HG02840 (cell line): ENCODE data around the gene SRCAP.
"Not testable (repeated sequence)": the region's sequence is repeated elsewhere in the genome, so short reads cannot be mapped to it uniquely, and the experiment has no call there.

Experiments used
- ATAC-seq: cut with Tn5 transposase; IDR thresholded peaks from one replicate; pipeline ENCODE4 v1.9.1; 2021; ENCODE audit warnings: mild to moderate bottlenecking, moderate library complexity, moderate number of reproducible peaks; ENCODE audit not compliant: unreplicated experiment, low FRiP score

The SRCAP gene

DNA sequence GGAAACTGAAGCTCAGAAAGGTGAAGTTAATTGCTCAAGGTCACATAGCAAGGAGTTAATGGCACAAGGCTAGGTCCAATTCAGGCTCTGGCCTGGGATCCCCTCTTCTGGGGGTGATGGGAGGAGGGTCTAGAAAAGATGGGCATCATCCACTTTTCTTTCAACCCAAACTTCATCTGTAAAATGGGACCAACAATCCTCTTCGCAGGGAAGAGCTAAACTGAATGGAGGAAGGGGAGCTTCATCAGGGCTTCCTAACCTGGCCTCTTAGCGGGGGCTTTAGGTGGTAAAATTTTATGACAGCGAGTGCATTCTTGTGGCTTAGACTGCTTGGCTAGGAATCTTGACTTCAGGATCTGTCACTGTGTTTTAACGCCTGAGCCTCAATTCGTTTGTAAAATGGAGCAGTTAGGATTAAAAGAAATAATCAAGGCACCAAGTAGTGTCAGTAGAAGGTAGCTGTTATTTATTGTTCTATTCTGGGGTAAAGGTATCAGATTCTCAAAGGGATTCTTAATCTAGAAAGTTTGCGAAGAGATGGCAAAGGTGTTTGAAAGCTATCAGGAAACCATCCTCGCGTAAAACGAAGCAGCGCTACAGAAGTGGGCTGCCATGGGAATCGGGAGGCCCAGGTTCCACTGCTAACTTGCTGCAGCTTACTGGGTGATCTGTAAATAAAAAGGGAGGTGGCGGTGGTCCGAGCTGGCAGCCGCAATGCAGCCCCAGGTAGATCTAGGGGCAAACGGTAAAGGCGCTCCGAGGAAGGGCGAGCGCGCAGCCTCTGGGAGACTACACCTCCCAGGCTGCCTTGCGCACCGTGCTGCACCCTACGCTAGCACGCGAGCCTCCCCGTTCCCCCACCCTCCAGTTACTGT, 1.5 kb upstream of the SRCAP start:
- ATAC-seq: no peak

DNA sequence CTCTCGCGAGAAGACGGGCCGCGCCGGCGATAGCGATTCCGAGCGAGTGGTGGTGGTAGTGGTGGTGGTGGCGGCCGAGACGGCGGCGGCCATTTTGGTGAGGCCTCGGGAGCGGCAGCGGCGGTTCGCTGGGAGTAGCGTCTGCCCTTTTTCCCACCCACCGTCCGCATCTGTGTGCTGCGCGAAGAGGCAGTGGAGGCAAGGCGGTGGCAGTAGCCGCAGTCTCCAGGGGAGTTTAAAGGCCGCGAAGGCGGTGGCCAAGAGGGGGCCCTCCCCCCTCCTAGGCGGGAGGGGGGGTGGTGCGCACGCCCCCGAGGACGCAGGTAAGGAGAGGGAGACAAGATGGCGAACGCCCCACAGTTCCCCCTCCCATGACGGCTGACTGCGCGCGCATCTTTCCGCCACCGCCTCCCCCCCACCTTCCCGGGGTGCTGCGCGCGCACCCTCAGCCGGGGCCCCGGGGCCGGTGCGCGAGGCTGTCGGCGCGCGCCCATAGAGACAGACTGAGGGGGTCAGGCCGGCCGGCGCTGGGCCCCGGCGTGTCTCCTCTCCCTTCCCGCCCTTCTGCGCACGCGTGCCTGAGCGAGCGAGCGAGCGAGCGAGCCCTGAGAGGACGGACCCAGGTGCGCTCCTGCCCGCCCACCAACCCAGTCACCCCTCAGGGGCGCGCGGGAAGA, 694 bp upstream of the SRCAP start:
- peak; percentile 81 for ATAC-seq

DNA sequence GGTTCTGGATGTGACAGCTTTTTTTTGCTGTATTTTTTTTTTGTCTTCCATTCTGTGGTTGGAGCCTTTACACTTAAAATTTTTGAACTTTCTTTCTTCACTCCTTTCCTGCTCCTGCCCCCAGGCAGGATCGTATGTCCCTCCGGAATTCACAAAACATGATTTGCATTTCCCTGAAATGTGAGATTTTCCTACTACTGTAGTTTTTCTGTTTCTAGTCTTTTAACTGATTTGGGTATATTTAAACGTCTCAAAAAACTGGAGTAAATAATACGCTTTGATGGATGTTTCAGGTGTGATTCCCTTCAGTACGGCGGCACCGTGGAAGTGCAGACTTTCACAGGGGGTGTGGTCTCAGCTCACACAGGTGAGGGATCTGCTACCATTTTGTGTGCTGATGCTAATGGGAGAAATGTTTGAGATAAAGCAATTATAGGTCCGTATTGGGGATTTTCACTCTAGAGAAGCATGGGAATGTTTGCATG, 686 bp downstream of the SRCAP start:
- no peak for ATAC-seq

DNA sequence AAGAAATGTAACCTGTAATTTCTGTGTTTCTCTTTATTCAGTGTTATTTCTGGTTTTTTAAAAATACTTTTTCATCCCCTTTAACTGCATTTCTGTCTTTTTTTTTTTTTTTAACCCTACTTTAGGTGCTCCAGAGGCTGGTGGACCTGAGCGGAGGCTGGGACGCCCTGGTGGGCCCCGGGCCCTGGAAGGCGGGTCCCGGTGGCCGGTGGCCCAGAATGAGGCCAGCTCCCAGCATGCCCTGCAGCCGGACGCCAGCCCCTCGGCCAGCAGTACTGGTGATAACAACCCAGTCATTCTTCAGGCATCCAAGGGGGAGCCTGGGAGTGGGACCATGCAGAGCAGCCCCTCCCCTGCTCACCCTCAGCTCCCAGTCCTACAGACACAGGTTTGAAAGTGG, 1.5 kb downstream of the SRCAP start:
- ATAC-seq: no peak

DNA sequence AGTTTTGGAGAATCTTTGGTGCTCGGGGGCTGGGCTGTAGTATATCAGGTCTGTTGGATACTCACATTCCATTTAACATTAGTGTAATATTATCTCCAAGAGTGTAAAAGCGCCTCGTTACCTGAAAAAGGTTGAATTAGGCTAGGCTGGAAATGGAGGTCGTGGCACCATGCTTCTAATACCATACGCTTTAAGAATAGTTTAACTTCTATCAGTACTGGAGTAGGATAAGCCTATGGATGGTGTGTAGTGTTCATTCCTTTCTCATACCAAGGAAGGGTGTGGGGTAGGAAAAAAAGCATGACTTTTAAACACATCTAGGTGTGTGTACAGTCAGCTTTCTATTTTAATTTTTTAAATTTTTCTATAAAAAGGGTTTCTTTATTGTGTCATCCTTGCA, 2.0 kb downstream of the SRCAP start:
- ATAC-seq: no peak

DNA sequence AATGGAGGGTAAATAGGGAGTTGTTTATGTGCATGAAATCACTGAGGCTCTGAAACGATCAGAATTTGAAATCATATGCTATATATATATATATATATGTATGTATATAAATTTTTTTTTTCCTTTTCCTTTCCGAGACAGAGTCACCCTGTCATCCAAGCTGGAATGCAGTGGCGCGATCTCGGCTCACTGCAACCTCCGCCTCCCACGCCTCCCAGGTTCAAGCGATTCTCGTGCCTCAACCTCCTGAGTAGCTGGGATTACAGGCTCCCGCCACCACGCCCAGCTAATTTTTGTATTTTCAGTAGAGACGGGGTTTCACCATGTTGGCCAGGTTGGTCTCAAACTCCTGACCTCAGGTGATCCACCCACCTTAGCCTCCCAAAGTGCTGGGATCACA, 4.1 kb downstream of the SRCAP start:
- ATAC-seq: not testable (repeated sequence)

DNA sequence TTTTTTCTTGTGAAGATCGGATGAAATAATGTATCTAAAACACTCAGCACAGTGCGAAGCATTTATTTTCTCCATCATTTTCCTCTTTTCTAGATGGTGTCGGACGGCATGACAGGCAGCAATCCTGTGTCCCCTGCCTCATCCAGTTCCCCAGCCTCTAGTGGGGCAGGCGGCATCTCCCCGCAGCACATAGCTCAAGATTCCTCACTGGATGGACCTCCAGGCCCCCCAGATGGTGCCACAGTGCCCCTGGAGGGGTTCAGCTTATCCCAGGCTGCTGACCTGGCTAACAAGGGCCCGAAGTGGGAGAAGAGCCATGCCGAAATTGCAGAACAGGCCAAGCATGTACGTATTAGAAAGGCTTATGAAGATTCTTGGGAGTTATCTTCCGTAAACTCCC, 5.0 kb downstream of the SRCAP start:
- no peak for ATAC-seq

DNA sequence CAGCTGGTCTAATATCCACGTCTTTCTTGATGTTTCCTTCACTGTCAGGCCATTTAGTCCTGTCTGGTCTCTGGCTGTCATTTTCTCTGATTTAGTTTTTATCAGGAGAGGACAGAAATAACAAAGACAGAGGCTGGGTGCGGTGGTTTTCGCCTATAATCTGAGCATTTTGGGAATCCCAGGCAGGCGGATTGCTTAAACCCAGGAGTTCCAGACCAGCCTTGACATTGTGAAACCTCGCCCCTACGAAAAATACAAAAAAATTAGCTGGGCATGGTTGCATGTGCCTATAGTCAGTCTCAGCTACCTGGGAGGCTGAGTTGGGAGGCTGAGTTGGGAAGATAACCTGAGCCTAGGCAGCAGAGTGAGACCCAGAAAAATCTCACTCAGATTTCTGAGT, 7.1 kb downstream of the SRCAP start:
- ATAC-seq: no peak

DNA sequence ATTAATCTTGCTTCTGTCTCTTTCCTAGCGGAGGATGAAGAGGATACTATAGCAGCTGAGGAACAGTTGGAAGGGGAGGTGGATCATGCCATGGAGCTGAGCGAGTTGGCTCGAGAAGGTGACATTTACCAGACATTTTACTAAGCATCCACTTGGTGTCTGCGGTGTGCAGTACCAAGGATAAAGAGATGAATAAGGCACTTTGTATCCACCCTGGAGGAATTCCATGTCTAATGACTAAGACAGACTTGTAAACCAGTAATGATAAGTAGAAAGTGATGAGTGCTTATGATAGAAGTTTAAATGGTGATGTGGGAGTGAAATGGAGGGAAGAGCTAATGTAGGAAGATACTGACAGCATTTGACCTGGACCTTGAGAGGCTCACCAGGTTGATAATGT, 12.0 kb downstream of the SRCAP start:
- no peak for ATAC-seq

DNA sequence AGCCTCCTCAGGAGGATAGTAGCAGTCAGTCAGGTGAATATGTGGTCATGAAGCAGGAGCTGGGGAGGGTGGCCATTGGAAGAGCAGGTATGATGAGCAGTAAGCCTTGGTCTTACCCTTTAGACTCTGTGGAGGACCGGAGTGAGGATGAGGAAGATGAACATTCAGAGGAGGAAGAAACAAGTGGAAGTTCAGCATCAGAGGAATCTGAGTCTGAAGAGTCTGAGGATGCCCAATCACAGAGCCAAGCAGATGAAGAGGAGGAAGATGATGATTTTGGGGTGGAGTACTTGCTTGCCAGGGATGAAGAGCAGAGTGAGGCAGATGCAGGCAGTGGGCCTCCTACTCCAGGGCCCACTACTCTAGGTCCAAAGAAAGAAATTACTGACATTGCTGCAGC, 12.7 kb downstream of the SRCAP start:
- no peak for ATAC-seq

DNA sequence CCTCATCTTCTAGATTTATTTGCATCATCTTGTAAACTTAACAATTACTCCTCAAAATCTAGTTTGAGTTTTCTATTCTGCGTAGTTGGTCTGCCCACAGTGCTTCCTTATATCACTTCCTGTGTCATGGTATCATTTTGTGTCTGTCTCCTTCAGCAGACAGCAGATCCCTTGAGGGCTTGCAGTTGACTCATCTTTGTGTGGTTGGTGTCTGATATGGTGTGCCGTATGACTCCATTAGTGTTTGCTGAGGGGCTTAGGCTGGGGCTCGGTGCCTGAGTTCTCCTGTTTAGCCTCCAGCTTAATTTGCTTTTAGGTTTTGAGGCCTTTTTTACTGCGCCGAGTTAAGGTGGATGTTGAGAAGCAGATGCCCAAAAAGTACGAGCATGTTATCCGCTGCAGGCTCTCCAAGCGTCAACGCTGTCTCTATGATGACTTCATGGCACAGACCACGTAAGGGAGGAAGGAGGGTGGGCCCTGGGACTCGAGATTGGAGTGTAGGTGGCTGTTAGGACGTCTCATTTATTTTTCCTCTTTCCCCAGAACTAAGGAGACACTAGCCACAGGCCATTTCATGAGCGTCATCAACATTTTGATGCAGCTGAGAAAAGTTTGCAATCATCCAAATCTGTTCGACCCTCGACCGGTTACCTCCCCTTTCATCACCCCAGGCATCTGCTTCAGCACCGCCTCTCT, 16.9 kb downstream of the SRCAP start:
- no peak for ATAC-seq

DNA sequence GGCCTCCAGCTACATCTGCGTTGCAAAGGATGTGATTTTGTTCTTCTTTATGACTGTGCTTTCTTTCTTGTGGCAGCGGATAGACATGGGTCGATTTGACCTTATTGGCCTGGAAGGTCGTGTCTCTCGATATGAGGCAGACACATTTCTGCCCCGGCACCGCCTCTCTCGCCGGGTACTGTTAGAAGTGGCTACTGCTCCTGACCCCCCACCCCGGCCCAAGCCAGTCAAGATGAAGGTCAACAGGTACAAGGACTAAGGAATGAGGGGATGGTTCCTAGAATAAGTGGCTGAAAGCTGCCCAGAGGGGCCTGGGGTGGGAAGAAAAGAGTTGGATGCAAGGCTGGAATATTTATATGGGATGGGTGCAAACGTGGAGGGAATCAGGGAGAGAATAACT, 21.1 kb downstream of the SRCAP start:
- no peak for ATAC-seq

DNA sequence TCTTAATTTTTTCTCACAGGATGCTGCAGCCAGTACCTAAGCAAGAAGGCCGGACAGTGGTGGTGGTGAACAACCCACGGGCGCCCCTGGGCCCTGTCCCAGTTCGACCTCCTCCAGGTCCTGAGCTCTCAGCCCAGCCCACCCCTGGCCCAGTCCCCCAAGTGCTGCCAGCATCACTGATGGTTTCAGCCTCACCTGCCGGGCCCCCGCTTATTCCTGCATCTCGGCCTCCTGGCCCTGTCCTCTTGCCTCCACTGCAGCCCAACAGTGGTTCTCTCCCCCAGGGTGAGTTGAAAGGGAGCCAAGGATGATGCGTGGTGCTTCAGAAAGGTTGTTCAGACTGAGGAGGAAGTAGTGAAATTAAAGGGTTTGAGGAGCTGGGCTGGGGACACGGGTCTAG, 21.7 kb downstream of the SRCAP start:
- no peak for ATAC-seq

DNA sequence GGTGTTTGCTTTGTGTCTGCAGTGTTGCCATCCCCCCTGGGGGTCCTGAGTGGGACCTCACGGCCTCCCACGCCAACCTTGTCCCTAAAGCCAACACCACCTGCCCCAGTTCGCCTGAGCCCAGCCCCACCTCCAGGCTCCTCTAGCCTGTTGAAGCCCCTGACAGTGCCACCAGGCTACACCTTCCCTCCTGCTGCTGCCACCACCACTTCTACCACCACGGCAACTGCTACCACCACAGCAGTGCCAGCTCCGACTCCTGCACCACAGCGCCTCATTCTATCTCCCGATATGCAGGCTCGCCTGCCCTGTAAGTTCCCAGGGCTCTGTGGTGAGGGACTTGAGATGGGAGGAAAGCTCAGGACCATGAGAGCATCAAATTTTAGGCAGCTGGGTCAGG, 22.2 kb downstream of the SRCAP start:
- ATAC-seq: no peak

DNA sequence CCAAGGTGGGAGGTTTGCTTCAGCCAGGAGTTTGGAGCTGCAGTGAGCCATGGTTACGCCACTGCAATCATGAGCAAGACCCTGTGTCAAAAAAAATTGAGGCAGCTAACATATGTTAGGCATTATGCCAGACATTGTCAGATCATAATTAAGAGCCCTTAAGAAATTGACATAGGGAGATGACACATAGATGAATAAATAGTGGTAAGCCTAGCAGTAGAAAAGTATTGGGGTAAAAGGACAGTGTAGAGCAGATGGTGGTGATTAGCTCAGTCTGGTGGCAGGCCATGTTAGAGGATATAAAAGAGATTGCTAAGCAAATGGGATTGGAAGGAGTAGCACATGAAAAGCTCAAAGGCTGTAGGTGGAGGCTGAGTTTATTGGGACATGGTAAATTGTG, 22.6 kb downstream of the SRCAP start:
- ATAC-seq: no peak

DNA sequence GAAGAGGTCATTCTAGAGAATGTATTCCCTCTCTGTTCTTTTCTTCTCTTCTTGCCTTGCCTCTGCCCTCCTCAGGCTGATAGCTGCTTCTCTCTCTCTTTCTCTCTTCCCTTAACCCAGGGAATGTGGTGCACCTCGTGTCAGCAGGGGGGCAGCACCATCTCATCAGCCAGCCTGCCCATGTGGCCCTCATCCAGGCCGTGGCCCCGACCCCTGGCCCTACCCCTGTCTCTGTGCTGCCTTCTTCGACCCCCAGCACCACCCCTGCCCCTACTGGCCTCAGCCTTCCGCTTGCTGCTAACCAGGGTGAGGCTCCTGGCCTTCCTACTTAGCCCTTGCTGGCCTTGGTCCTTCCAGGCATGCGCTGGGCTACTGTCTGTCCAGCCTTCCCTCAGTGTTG, 23.5 kb downstream of the SRCAP start:
- ATAC-seq: no peak

DNA sequence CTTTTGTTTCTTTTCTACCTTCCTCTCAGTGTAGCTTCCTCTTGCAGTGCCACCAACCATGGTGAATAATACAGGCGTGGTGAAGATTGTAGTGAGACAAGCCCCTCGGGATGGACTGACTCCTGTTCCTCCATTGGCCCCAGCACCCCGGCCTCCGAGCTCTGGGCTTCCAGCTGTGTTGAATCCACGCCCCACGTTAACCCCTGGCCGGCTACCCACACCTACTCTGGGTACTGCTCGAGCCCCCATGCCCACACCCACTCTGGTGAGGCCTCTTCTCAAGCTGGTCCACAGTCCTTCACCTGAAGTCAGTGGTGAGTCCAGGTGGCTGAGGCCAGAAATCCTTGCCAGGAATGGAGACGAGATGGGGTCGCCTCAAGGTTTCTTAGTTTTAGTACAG, 23.9 kb downstream of the SRCAP start:
- ATAC-seq: no peak

DNA sequence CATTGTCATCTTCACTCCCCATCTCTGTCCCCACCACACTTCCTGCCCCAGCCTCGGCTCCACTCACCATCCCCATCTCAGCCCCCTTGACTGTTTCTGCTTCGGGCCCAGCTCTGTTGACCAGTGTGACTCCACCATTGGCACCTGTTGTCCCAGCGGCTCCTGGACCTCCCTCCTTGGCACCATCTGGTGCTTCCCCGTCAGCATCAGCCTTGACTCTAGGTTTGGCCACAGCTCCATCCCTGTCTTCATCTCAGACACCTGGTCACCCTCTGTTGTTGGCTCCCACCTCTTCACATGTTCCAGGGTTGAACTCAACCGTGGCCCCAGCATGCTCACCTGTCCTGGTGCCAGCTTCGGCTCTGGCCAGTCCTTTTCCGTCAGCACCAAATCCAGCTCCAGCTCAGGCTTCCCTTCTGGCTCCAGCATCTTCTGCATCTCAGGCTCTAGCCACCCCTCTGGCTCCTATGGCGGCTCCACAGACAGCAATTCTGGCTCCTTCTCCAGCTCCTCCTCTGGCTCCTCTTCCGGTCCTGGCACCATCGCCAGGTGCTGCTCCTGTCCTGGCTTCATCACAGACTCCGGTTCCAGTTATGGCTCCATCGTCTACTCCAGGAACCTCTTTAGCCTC, 24.9 kb downstream of the SRCAP start:
- ATAC-seq: no peak

DNA sequence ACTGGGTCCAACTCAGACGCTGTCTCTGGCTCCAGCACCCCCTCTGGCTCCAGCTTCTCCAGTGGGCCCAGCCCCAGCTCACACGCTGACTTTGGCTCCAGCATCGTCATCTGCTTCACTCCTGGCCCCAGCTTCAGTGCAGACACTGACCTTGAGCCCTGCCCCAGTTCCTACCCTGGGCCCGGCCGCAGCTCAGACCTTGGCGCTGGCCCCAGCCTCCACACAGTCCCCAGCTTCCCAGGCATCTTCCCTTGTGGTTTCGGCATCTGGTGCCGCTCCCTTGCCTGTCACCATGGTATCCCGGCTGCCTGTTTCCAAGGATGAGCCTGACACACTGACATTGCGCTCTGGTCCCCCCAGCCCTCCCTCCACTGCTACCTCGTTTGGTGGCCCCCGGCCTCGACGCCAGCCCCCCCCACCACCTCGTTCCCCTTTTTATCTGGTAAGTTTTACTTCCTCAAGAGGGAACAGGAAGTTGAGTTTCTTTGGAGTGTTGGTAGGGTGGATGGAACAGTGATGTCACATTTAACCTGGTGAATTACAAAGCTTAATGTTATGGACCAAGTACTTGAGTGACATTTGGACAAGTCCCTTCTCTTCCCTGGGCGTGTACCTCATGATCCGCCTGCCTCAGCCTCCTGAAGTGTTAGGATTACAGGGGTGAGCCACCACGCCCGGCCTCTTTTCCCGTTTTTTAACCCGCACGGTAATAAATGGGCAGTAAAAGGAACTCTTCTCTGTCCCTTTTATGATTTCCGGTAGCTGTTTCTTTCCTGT, 25.9 kb downstream of the SRCAP start:
- no peak for ATAC-seq

DNA sequence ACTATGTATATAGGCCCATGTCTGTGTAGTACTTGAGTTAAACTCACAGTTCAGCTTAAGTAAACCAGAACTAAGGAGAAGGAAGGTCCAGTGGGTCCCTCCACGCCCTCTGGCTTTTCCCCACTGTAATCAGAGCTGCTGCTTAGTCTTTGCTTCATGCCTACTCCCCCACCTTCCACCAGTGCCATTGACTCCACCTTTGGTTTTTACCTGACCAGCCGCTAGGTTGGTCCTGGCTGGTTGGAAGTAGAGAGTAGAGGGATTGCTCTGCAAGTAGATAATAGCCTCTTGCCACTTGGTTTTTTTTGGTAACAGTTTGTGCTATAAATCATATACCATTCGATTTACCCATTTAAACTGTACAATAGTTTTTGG, 26.4 kb downstream of the SRCAP start:
- no peak for ATAC-seq
